KMS-11 (cell line): ENCODE measurements around the gene TRAF1.

Experiments
- H2AFZ ChIP-seq: fragments of 200-600 bp; sonication (generic); 2 replicates; pipeline ENCODE4 v1.6.1; 2016; ENCODE audit warnings: antibody characterized with exemption, mixed run types, low read depth
- H3K27ac ChIP-seq: fragments of 200-600 bp; sonication (generic); 2 replicates; pipeline ENCODE4 v1.6.1; 2016; ENCODE audit warnings: mild to moderate bottlenecking, mixed run types
- H3K27me3 ChIP-seq: fragments of 200-600 bp; sonication (generic); 2 replicates; pipeline ENCODE4 v1.6.1; 2017; ENCODE audit warnings: mild to moderate bottlenecking, low read depth, mixed run types, moderate library complexity; ENCODE audit not compliant: insufficient read depth
- H3K36me3 ChIP-seq: fragments of 200-600 bp; sonication (generic); 2 replicates; pipeline ENCODE4 v1.6.1; 2017; ENCODE audit warnings: mild to moderate bottlenecking, mixed run types; ENCODE audit not compliant: insufficient read depth
- H3K4me1 ChIP-seq: fragments of 200-600 bp; sonication (generic); 2 replicates; pipeline ENCODE4 v1.6.1; 2016; ENCODE audit warnings: mild to moderate bottlenecking, low read depth, mixed run types; ENCODE audit not compliant: poor library complexity, severe bottlenecking
- H3K4me2 ChIP-seq: fragments of 200-600 bp; sonication (generic); 2 replicates; pipeline ENCODE4 v1.7.0; 2016; ENCODE audit warnings: mild to moderate bottlenecking, mixed run types
- H3K4me3 ChIP-seq: fragments of 200-600 bp; sonication (generic); IDR thresholded peaks from 2 replicates; pipeline ENCODE4 v1.6.1; 2017; ENCODE audit warnings: low read depth, low read length, mixed read lengths; ENCODE audit not compliant: insufficient read depth
- H3K79me2 ChIP-seq: fragments of 200-600 bp; sonication (generic); 2 replicates; pipeline ENCODE4 v1.6.1; 2016; ENCODE audit warnings: low read depth, mixed run types; ENCODE audit not compliant: insufficient read depth
- H3K9ac ChIP-seq: fragments of 200-600 bp; sonication (generic); 2 replicates; pipeline ENCODE4 v1.6.1; 2016; ENCODE audit warnings: mild to moderate bottlenecking, mixed run types
- H4K20me1 ChIP-seq: fragments of 200-600 bp; sonication (generic); 2 replicates; pipeline ENCODE4 v1.6.1; 2016; ENCODE audit warnings: mild to moderate bottlenecking, mixed run types; ENCODE audit not compliant: insufficient read depth
- CTCF ChIP-seq: fragments of 200-600 bp; sonication (generic); conservative IDR thresholded peaks from 2 replicates; pipeline ENCODE4 v1.6.1; 2017; ENCODE audit warnings: low read depth, mild to moderate bottlenecking, antibody characterized with exemption, low read length, moderate library complexity, mixed read lengths

Gene TRAF1

GRCh38 chr9:120944434-120944843 is 17.8 kb upstream of the TRAF1 start:
- no peak overlapping the region for H3K27ac ChIP-seq
- no peak overlapping the region for H2AFZ ChIP-seq
- H3K36me3 ChIP-seq = no peaks in the 10 kb centered on the region
- no peak overlapping the region for H3K4me2 ChIP-seq
- H3K79me2 ChIP-seq = no peaks in the 10 kb centered on the region
- no peaks in the 10 kb centered on the region for H4K20me1 ChIP-seq
- no peak overlapping the region for H3K4me3 ChIP-seq
- H3K9ac ChIP-seq = no peak overlapping the region
- TF ChIP-seq CTCF = no peak
- H3K27me3 ChIP-seq = no peaks in the 10 kb centered on the region
- H3K4me1 ChIP-seq = no peaks in the 10 kb centered on the region

DNA sequence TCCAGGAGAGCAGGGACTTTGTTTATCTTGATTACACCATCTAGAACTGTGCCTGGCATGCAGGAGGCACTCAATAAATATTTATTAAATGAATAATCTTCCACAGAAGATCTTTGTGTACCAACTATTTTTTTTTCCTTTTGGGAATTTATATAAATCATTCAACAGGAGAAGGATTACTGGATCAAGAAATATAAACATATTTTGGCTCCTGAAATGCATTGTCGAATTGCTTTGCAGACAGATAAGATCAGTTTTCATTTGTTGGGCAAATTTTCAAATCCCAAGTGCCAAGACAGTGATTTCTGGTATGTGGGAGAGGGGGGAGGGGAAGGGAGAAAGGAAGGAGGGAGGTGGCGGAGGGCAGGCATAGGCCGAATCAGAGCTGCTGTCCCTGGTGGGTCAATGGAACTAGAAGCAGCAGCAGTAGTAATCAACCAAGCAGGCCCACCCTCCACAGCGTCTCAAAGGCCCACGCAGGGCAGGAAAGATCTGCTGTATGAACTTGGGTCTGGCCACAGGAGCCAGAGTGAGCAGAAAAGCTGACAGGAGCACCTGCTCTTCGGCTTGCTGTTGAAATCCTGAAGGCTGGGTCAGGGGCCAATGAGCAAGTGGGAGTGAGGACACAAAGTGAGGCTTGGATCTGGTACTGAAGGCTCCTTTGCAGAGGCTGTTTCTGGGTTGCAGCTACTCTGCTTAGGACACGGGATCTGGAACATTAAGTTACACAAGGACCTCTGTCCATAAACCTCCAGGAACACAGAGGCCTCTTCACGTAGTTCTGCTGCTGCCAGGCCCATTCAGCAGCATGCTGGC is 15.8 kb upstream of the TRAF1 start:
- Histone ChIP-seq H3K4me2 (no peak overlapping the region), H3K9ac (no peak overlapping the region), H3K36me3 (no peaks in the 10 kb centered on the region), H3K27ac (no peak overlapping the region), H2AFZ (no peak overlapping the region), H3K79me2 (no peaks in the 10 kb centered on the region), H4K20me1 (no peaks in the 10 kb centered on the region), H3K27me3 (no peaks in the 10 kb centered on the region), H3K4me1 (peaks cover 4% of the 10 kb centered on the region), H3K4me3 (no peak overlapping the region)
- TF ChIP-seq CTCF = no peak

GRCh38 chr9:120941046-120941770 is 14.6 kb upstream of the TRAF1 start:
- H3K4me3 ChIP-seq = no peak overlapping the region
- no peaks in the 10 kb centered on the region for H3K79me2 ChIP-seq
- no peaks in the 10 kb centered on the region for H3K27me3 ChIP-seq
- H3K4me1 ChIP-seq = peaks cover 16% of the 10 kb centered on the region
- no peak for TF ChIP-seq CTCF
- H2AFZ ChIP-seq = no peak overlapping the region
- no peak overlapping the region for H3K27ac ChIP-seq
- no peaks in the 10 kb centered on the region for H4K20me1 ChIP-seq
- H3K36me3 ChIP-seq = no peaks in the 10 kb centered on the region
- no peak overlapping the region for H3K9ac ChIP-seq
- no peak overlapping the region for H3K4me2 ChIP-seq

DNA sequence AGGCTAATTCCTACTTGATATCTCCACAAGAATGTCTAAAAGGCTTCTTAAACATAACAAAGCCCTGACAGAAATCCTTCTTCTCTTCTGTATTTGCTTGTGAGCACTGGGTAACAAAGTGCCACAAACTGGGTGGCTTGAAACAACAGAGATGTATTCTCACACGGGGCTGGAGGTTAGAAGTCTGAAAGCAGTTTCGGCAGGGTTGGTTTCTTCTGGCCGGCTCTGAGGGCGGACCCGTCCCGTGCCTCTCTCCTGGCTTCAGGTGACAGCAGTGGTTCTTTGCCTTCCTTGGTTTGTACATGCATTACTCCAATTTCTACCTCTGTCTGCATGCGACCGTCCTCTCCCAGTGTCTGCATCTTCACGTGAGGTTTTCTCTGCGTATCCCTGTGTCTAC is 14.0 kb upstream of the TRAF1 start:
- H3K9ac ChIP-seq = no peak overlapping the region
- no peaks in the 10 kb centered on the region for H3K79me2 ChIP-seq
- no peak overlapping the region for H3K27ac ChIP-seq
- no peak overlapping the region for H2AFZ ChIP-seq
- H4K20me1 ChIP-seq = no peaks in the 10 kb centered on the region
- H3K4me3 ChIP-seq = no peak overlapping the region
- no peaks in the 10 kb centered on the region for H3K27me3 ChIP-seq
- H3K36me3 ChIP-seq = no peaks in the 10 kb centered on the region
- peaks cover 22% of the 10 kb centered on the region for H3K4me1 ChIP-seq
- H3K4me2 ChIP-seq = no peak overlapping the region
- TF ChIP-seq CTCF = no peak
